Ovary (tissue), 10 donors: ENCODE data around the gene FSCB. TPM values are rescaled to one million over a fixed set of nuclear protein-coding genes. Genes with fewer than 3 reads are reported as not detected.

Experiments used
- DNase-seq, 5 donors: peaks; one replicate each; pipeline ENCODE4 v3.0.0-alpha.2; 2019 to 2020
- H3K27ac ChIP-seq, 2 donors: fragments of 200-600 bp; one replicate each; pipeline versions ENCODE4 v1.5.1 to v1.8.0; 2019 to 2022
- H3K27me3 ChIP-seq: fragments of 200-600 bp; one replicate; pipeline ENCODE4 v1.8.0; 2022
- H3K36me3 ChIP-seq: fragments of 200-600 bp; sonication (generic); one replicate; pipeline ENCODE4 v1.5.1; 2019
- H3K4me1 ChIP-seq: one replicate; pipeline ENCODE4 v1.8.1; 2013; ENCODE audit warnings: mild to moderate bottlenecking, moderate library complexity; ENCODE audit not compliant: insufficient read depth
- H3K4me3 ChIP-seq: fragments of 200-600 bp; sonication (generic); one replicate; pipeline ENCODE4 v1.5.1; 2017
- H3K9me3 ChIP-seq, 2 donors: fragments of 200-600 bp in 1 of 2; sonication (generic) in 1 of 2; one replicate each; pipeline versions ENCODE4 v1.5.1 to v1.8.1; 2013 to 2019; ENCODE audit warnings: mild to moderate bottlenecking in 1 of 2, moderate library complexity in 1 of 2
- CTCF ChIP-seq, 3 donors: fragments of 450-650 bp in 2 of 3; fragments of 200-600 bp in 1 of 3; IDR thresholded peaks; one replicate each; pipeline versions ENCODE4 v1.5.1 to v1.8.0; 2016 to 2022; ENCODE audit warnings: antibody characterized with exemption in 3 of 3, mild to moderate bottlenecking in 1 of 3
- EP300 ChIP-seq: sonication (generic); formaldehyde crosslinking; IDR thresholded peaks from one replicate; pipeline ENCODE4 v1.6.1; 2017; ENCODE audit warnings: antibody characterized with exemption
- POLR2A ChIP-seq: fragments of 450-650 bp; IDR thresholded peaks from one replicate; pipeline ENCODE4 v1.6.1; 2017; ENCODE audit warnings: antibody characterized with exemption, mild to moderate bottlenecking, moderate library complexity
- WGBS, 3 donors: extraction: QIAGEN DNeasy Blood & Tissue Kit in 1 of 3; methylation state at CpG; one replicate each; pipeline versions ENCODE4 v1.1.5 to v1.1.7; 2013 to 2017; 5-methylcytosine and 5-hydroxymethylcytosine counted together
- intact Hi-C, 4 donors: fragments of 100-400 bp; cut with DNase I; formaldehyde crosslinking; loops; one replicate each; pipeline versions ENCODE4 v1.11.0 to v1.15.1; 2022 to 2023
- long read RNA-seq, 3 donors: library from polyadenylated mRNA in 2 of 3; unstranded in 2 of 3; transcript quantifications; one replicate each; pipeline ENCODE4 v2.0.0 and lab custom pipeline, GENCODE V29; 2021 to 2026
- polyA plus RNA-seq, 2 donors: library from polyadenylated mRNA; stranded (reverse); fragments of 200-250 nt in 1 of 2; fragments of 350-450 nt in 1 of 2; fragmentation: Illumina TruSeq in 1 of 2; extraction: RNeasy Lipid Tissue Mini Kit (QIAGEN cat#74804) in 1 of 2; gene quantifications; one replicate each; pipeline ENCODE4 v1.2.3, GENCODE V29; 2013 to 2014
- total RNA-seq, 7 donors: library from RNA; depleted of rRNA in 2 of 7; stranded (reverse); fragments of >200 nt in 2 of 7; fragmentation: NEBNext Ultra II Directional in 3 of 7; extraction: Animal tissue kit (Norgen Biotek cat#: 25700) in 3 of 7; gene quantifications; one replicate each; pipeline versions ENCODE4 v1.1.0 to v1.2.4, GENCODE V29; 2016 to 2023
- donor health status: DM: no; HTN: no; CAD: no; lungs with moderate emphysema.
- donor health status: DM: no; HTN: no; CAD: no.
- donor health status: Bipolar disorder and iron deficiency.
- donor health status: DM: yes; HTN: yes; CAD: no.
- donor health status: DM: no; HTN: no; CAD: no.
- donor health status: DM: yes; HTN: yes; CAD: no.

The FSCB gene
- under 1 TPM in 3 of 7 donors, not detected in 4; 0.10 to 0.15 (median 0.11) TPM for total RNA-seq
- polyA plus RNA-seq: not detected
- long read RNA-seq, donor 1: 0 reads
- long read RNA-seq, donor 2: 0 reads
- long read RNA-seq, donor 3: 0 reads

- Histone ChIP-seq H3K27me3 (no peaks in the 10 kb centered on the region), H3K4me1 (no peaks in the 10 kb centered on the region), H3K9me3 (no peaks in the 10 kb centered on the region), H3K27ac (no peak within 1 kb of the TSS), H3K36me3 (no peaks in the 10 kb centered on the region), H3K4me3 (no peak within 1 kb of the TSS)
- intact Hi-C loops: no loop called here
- 90 to 98% (median 93%) methylated on average over 1 of the region's 1 CpG for WGBS, 3 donors
- TF ChIP-seq EP300: no peak
- no peak for TF ChIP-seq CTCF (IDR thresholded peaks at IDR 0.05)
- no peak for TF ChIP-seq POLR2A
- DNase-seq: no peak
These were observed at the start of gene FSCB for GRCh38 chr14:44507183-44507582. TSS of gene FSCB (minus strand) at chr14:44507283. CDS start at chr14:44506987, 296 bp downstream.

GRCh38 chr14:44531658-44532057 lies 24.6 kb upstream of the FSCB start:
- no peak for TF ChIP-seq CTCF (IDR thresholded peaks at IDR 0.05)
- no peak for TF ChIP-seq POLR2A
- no peak for TF ChIP-seq EP300
- H3K27me3 ChIP-seq: no peaks in the 10 kb centered on the region
- H3K4me1 ChIP-seq: peaks cover 2% of the 10 kb centered on the region
- H3K9me3 ChIP-seq: no peaks in the 10 kb centered on the region
- no peak overlapping the region for H3K4me3 ChIP-seq
- 81 to 91% (median 90%) methylated on average over 2 of the region's 2 CpGs for WGBS, 3 donors
- intact Hi-C loops: no loop called here
- H3K27ac ChIP-seq: no peak overlapping the region
- no peaks in the 10 kb centered on the region for H3K36me3 ChIP-seq
- DNase-seq: no peak

GRCh38 chr14:44530475-44530874 lies 23.4 kb upstream of the FSCB start:
- intact Hi-C loops: no loop called here
- H3K27me3 ChIP-seq: no peaks in the 10 kb centered on the region
- H3K36me3 ChIP-seq: no peaks in the 10 kb centered on the region
- no peak for DNase-seq
- H3K4me1 ChIP-seq: peaks cover 2% of the 10 kb centered on the region
- TF ChIP-seq EP300 (no peak), CTCF (IDR thresholded peaks at IDR 0.05) (no peak), POLR2A (no peak)
- H3K4me3 ChIP-seq: no peak overlapping the region
- no peak overlapping the region for H3K27ac ChIP-seq
- WGBS, 3 donors: 62 to 79% (median 78%) methylated on average over 3 of the region's 3 CpGs
- no peaks in the 10 kb centered on the region for H3K9me3 ChIP-seq

- WGBS, 3 donors: 45 to 66% (median 53%) methylated on average over 1 of the region's 1 CpG
- no peaks in the 10 kb centered on the region for H3K36me3 ChIP-seq
- no peak for TF ChIP-seq POLR2A
- no peak for TF ChIP-seq EP300
- no peak for TF ChIP-seq CTCF (IDR thresholded peaks at IDR 0.05)
- H3K4me1 ChIP-seq: peaks cover 2% of the 10 kb centered on the region
- no peak overlapping the region for H3K4me3 ChIP-seq
- H3K9me3 ChIP-seq: no peaks in the 10 kb centered on the region
- H3K27ac ChIP-seq: no peak overlapping the region
- no peaks in the 10 kb centered on the region for H3K27me3 ChIP-seq
- no peak for DNase-seq
- intact Hi-C loops: no loop called here
These were observed 21.9 kb upstream of the FSCB start for GRCh38 chr14:44529026-44529425.
